T follicular helper cell (primary cell): ENCODE measurements around the gene KCNIP3.

Experiments
- DNase-seq: peaks from one replicate; pipeline ENCODE4 v3.0.0-alpha.2; 2020; ENCODE audit warnings: low read depth

KCNIP3 gene

DNA sequence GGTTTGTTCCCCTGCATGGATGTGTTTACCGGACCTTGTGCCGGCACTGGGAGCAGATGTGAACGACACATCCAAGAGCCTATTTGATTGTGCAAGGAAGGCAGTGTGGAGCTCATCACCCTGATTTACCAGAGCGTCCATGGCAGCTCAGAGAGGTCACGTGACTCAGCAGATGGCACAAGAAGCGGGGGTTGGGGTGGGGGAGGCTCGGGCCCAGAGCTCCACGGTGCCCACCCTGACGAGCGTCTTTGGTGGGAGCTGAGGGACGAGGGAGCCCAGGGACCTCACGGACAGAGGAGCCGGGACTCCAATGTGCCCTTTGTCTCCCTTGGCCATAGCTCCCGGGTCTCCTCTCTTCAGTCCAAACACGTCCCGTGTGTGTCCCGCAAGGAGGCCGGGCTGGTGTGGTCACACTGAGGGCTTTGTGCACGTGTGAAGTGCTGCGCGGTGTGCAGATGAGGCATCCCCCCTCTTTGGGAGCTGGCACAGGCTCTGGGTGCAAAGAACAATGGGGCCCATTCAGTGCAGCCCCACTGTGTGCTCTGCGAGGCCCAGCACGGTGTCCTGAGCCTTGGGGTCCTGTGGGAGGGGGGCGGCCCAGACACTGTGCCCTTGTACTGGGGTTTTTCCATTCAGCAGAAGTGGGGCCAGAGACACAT lies 15.5 kb downstream of the KCNIP3 start:
- DNase-seq, result no peak

GRCh38 chr2:95313296-95314131 lies 16.4 kb downstream of the KCNIP3 start:
- DNase-seq, result no peak

DNA sequence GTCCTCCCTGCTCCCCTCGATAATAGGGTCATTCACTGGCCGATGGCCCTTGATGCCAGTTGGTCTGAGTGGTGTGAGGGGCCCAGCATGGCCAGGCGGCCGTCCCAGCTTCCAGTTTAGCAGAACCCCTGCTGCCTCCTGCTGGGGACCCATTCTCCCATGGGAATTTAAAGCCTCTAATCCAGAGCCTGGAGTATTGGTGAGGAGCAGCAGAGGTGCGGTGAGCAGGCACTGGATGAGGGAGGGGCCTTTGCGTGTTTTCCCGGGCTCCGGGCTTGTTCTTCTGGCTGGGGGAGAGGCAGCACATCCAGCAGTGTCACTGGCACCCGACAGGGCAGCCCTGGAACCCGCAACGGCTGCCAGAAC lies 17.4 kb downstream of the KCNIP3 start:
- no peak for DNase-seq

GRCh38 chr2:95314964-95315611 lies 17.9 kb downstream of the KCNIP3 start:
- no peak for DNase-seq

- no peak for DNase-seq
Observed at GRCh38 chr2:95315801-95316411, 18.8 kb downstream of the KCNIP3 start.

DNA sequence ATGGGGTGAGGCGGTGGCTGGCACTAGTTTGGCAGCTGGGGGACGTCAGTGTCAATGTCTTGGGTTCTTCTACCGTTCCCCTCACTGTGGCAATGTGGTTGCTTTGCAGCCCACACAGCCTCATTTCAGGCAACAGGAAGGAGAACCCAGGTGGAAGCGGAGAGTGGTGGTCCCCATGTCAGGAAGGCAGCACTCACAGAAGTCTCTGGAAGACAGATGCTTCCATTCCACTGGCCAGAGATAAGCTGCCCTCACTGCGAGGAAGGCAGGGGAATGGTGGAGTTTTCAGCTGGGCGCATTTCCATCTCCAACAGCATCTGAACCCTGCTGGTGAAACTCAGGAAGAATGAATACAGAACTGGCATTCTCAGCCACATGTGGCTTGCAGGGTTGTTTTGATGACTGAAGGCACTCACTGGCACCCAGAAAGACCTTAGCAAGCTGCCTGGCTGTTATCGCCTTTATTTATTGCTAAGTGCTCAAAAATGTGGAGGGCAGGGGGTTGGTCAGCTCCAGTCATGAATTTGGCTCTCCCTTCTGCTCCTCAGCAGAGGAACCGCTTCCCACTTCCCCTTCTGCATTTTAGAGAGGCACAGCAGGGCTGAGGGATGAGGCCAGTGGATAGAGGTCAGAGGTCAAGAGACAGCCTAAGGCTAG lies 19.4 kb downstream of the KCNIP3 start:
- no peak for DNase-seq

DNA sequence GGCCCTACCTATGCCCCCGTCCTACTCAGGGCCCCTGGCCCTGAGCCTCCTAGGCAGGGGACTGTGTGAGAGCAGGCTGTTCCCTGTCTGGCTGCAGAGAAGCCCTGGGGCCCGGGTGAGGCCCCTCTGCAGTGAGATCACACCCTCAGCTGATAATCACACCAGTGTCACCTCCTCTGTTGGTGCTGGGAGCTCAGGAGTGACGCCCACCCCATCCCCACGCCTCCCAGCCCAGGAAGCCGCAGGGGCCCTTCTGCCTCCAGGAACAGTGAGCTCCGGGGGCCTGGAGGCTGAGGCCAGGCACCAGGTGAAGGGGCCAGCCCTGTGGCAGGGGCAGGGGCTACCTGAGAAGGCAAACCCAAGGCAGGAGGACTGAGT lies 20.0 kb downstream of the KCNIP3 start:
- DNase-seq, result no peak

DNA sequence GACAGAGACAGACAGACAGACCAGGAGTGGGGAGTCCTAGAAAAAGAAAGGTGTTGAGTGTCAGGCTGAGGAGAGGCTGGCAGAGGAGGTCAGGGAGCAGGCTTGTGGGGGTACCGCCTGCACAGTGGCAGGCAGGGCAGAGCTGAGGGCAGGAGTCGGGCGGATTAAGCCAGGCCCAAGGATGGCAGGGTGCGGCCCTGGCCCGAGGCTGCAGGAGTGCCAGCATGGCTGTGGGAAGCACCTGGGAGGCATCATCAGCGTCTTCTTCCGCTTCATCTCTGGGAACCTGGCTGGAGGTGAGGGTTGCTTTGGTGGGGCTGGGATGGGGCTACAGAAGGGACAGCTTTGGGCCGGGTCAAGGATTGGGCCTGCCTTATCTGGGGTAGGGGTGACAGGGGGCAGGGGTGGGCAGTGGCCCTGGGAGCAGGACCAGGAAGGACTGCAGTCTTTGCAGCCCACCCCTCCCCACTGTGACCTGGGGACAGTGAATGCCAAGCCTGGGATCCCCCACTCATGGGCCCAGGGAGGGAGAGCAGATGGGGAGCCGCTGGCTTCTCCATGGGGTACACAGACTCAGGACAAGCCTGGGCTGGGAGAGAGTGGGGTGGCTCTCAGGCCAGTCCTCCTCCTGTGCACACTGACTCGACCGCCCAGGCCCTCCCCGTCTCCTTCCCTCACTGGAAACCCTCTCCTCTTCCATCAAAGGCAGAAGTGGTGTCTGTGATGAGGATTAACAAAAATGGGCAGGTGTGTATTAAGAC lies 20.7 kb downstream of the KCNIP3 start:
- DNase-seq, result no peak

DNA sequence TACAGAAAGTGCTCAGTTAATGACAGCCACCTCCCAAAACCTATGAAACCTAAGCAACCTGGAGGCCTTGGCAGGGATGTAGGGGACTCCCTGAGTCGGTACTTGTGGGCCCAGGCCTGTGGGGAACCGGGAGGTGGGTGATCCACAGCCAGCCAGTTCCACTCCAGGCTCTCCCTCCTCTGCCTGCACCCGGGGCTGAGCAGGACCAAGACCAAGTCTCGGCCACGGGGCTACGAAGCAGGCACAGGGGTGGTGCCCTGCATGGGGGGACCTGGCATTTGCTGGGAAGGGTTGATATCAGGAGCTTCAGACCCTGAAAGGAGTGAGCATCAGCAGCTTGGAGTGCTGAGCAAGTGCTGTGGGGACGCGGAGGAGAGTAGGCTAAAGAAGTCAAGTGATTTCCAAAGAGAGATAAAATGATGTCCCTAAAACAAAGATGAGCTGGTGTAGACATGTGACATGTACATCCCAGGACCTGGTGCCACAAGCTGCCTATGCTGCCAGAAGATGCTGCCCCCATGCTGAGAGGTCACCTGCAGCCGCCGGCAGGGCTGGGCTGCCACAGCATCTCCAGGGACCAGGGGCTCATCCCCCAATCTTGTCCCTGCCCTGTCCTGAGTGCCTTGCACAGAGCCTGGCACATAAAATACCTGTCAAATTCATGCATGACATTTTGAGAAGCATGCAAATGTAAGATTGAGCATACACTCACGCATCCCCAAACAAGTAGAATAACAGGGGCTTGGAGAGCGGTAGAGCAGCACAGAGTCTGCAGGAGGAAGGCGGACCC lies 21.5 kb downstream of the KCNIP3 start:
- DNase-seq, result no peak

- no peak for DNase-seq
Observed at GRCh38 chr2:95319481-95320343, 22.6 kb downstream of the KCNIP3 start.

- DNase-seq, result no peak
Observed at GRCh38 chr2:95320344-95320712, 23.2 kb downstream of the KCNIP3 start.

DNA sequence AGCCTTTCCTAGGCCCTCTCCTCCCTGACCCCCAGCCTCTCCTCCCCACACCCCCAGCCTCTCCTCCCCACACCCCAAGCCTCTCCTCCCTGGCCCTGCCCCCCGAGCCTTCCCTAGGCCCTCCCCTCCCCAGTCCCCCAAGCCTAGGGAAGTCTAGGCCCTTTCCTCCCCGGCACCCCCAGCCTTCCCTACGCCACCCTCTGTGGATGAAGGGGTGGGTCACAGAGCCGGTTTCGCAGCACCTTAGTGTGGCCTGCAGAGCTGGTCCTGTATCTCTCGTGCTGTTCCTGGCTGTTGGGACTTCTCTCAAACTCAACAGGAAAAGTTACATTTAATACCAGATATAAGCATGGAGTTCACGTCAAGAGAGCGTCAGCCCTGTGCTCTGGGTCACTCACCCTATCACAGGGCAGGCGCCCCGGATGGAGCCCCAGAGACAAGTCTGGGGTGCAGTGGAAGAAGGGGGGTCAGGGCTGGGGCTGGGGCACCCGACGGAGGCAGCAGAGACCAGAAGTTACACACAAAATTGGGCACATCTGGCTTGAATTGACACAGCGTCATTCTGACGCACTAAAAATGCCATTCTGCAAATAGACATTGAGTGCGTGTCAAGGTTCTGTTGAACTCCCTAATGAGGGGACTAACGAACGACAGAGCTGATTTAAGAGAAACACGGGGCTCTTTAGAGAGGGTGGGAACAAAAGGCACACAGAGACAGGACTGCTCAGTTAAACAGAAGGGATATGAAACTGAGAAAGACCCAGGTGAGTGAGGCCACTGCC lies 24.0 kb downstream of the KCNIP3 start:
- no peak for DNase-seq

DNA sequence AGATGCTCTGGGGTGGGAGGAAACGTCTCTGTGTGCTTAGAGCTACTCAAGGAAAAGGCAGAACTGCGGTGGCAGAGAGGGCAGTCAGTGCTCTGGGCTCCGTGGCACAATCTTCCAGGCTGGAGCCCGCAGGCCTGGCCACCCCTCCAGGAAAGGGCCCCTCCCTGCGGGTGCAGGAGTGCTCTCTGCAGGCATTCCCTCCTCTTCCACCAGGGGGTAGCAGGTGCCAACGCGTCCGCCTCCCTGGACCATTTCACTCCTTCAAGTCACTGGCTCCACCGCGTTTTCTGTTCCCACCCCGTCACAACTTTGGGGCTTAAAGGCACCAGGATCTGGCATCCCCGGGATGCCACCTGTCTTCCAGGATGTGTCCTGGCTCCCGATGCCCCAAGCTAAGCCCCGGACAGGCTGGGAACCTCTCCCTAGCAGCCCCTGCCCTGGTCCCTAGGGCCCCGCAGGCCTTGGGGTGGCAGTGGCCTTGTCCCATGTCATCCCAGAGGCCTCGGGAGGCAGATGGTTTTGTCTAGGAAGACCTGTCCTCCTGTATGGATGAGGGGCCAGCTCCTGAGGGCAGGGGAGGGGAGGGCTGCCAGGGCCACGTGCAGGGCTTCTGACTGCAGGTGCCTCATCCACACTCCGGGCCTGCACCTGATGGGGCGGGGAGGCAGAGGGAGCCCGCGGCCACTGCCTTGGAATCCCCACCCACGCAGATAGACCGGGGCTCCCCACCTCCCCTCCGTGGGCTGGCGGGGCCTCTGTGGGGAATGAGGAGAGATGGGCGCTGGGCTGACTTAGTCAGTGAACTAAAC lies 26.4 kb downstream of the KCNIP3 start:
- DNase-seq, result no peak

- no peak for DNase-seq
Observed at GRCh38 chr2:95325026-95325425, 27.9 kb downstream of the KCNIP3 start.

- DNase-seq, result no peak
Observed at GRCh38 chr2:95325590-95326432, 28.7 kb downstream of the KCNIP3 start.

DNA sequence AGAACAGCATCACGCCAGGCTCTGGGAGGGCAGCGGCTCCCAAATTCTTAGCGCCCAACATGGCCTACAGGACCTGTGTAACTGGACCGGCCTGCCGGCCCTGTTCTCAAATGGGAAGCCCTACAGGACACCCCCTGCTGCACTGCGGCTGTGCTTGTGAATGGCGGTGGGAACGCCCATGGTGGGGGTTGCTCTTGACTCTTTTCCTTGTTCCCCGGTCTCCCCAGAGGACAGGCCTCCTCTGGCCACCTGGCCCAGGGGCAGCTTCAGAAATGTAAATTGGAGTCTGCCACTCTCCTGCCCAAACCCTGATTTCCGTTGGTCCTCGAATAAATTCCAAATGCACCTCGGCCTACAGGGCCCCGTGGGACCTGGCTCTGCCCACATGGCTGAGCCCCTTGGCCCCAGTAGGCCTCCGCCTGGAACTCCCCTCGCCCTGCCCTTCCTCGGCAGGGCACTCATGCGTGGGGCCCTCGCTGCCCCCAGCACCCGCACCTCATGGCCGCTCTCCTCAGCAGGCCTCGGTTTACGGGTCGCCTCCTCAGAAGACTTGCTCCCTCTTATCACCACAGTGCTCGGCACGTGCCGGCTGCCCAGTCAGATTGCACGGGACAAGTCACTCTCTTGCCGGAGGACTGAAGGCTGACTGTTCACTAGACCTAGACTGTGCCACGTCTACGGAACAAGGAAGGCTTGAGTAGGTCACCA lies 29.4 kb downstream of the KCNIP3 start:
- DNase-seq, result no peak
